GM12801 (cell line): Measurements from ENCODE around the gene MUC12.

Experiments
- CTCF ChIP-seq: IDR thresholded peaks from one replicate; pipeline ENCODE4 v1.5.1; 2011; ENCODE audit warnings: control low read depth; ENCODE audit not compliant: insufficient read length; ENCODE audit errors: extremely low read depth

The MUC12 gene

GRCh38 chr7:101035941-101036340, 66.6 kb downstream of the MUC12 start:
- no peak for TF ChIP-seq CTCF

- no peak for TF ChIP-seq CTCF
Observed at GRCh38 chr7:101058355-101058754, 89.0 kb downstream of the MUC12 start.

GRCh38 chr7:101059620-101059942, 90.2 kb downstream of the MUC12 start:
- no peak for TF ChIP-seq CTCF

- no peak for TF ChIP-seq CTCF
Observed at GRCh38 chr7:101060992-101061391, 91.6 kb downstream of the MUC12 start.

- TF ChIP-seq CTCF: no peak
Observed at GRCh38 chr7:101066141-101066832, 96.9 kb downstream of the MUC12 start.

- TF ChIP-seq CTCF: no peak
Observed at GRCh38 chr7:101066833-101067177, 97.4 kb downstream of the MUC12 start.

- no peak for TF ChIP-seq CTCF
Observed at GRCh38 chr7:101068401-101068800, 99.0 kb downstream of the MUC12 start.
